HepG2 (cell line): ENCODE results near the gene SCYGR6. TPM values are rescaled to one million over a fixed set of nuclear protein-coding genes. Genes with fewer than 3 reads are reported as not detected.

Source experiments
- ATAC-seq: fragments of 200-7000 bp; cut with Tn5 transposase; 3 replicates; pipeline ENCODE4 v1.9.1; 2020; ENCODE audit warnings: mild to moderate bottlenecking, moderate library complexity
- BruUV-seq: library from RNA; stranded (reverse); fragments of 400-500 nt; replicated peaks from 2 replicates; lab custom pipeline; 2021; lab: Mats Ljungman, UMichigan
- CTCF ChIA-PET: fragments of 300-600 bp; formaldehyde crosslinking; extraction: SDS; loops from one replicate; lab custom pipeline; 2021; ENCODE audit warnings: low total read pairs, inconsistent platforms, low intra/inter-chr PET ratio; lab: Yijun Ruan, JAX
- POLR2A ChIA-PET: fragments of 350-600 bp; sonication (Branson Sonifier 250); formaldehyde crosslinking; loops from one replicate; lab custom pipeline; 2020; ENCODE audit warnings: antibody characterized with exemption, inconsistent platforms; lab: Yijun Ruan, JAX
- DNase-seq: peaks from one replicate; pipeline ENCODE4 v3.0.0-alpha.2; 2015; ENCODE audit warnings: low spot score
- FAIRE-seq: peaks from 3 replicates; lab custom pipeline; 2011; peaks lifted over from hg19 to GRCh38; lab: Jason Lieb, UNC
- H2AFZ ChIP-seq: one replicate; pipeline ENCODE4 v1.6.1; 2011; ENCODE audit warnings: low read length, inconsistent platforms
- H3K27ac ChIP-seq: fragments of 300-600 bp; 3 replicates; pipeline ENCODE4 v1.8.0; 2011; ENCODE audit warnings: mixed run types, mild to moderate bottlenecking, mixed read lengths, low read length, inconsistent platforms; ENCODE audit not compliant: insufficient read depth; ENCODE audit errors: extremely low read length
- H3K27me3 ChIP-seq, 2 experiments: fragments of 200-600 bp in 1 of 2; 2 replicates in 1 of 2; 3 replicates in 1 of 2; pipeline versions ENCODE4 v1.6.0 to v1.8.0; 2011; ENCODE audit warnings: low read length in 2 of 2, mild to moderate bottlenecking in 2 of 2, moderate library complexity in 2 of 2, inconsistent platforms in 1 of 2; ENCODE audit not compliant: insufficient read depth in 2 of 2, control insufficient read depth in 1 of 2
- H3K36me3 ChIP-seq, 2 experiments: fragments of 200-600 bp in 1 of 2; replicated peaks in 1 of 2; 2 replicates in 1 of 2; 3 replicates in 1 of 2; pipeline versions ENCODE4 v1.5.1 to v1.8.0; 2011; ENCODE audit warnings: low read length in 2 of 2, inconsistent platforms in 1 of 2; ENCODE audit not compliant: insufficient read depth in 2 of 2, control insufficient read depth in 1 of 2
- H3K4me1 ChIP-seq: 2 replicates; pipeline ENCODE4 v1.5.1; 2012; ENCODE audit warnings: low read length, inconsistent platforms; ENCODE audit not compliant: insufficient read depth
- H3K4me2 ChIP-seq: 2 replicates; pipeline ENCODE4 v1.6.0; 2011; ENCODE audit warnings: low read depth, low read length, inconsistent platforms
- H3K4me3 ChIP-seq, 3 experiments: fragments of 200-600 bp in 1 of 3; sonication (generic), shearing (Covaris generic) in 1 of 3; replicated peaks in 1 of 3; 2 replicates each; pipeline ENCODE4 v1.5.1; 2011 to 2016; ENCODE audit warnings: low read length in 3 of 3, inconsistent platforms in 2 of 3, low read depth in 2 of 3, mild to moderate bottlenecking in 2 of 3, control low read depth in 1 of 3, mixed read lengths in 1 of 3; ENCODE audit not compliant: insufficient read depth in 1 of 3
- H3K79me2 ChIP-seq: one replicate; pipeline ENCODE4 v1.6.1; 2011; ENCODE audit warnings: low read length, inconsistent platforms; ENCODE audit not compliant: insufficient read depth
- H3K9ac ChIP-seq: 2 replicates; pipeline ENCODE4 v1.6.0; 2011; ENCODE audit warnings: mild to moderate bottlenecking, low read depth, low read length, inconsistent platforms; ENCODE audit not compliant: insufficient read depth
- H3K9me3 ChIP-seq: 2 replicates; pipeline ENCODE4 v1.5.1; 2012; ENCODE audit warnings: mild to moderate bottlenecking, low read length
- H4K20me1 ChIP-seq: 2 replicates; pipeline ENCODE4 v1.6.0; 2011; ENCODE audit warnings: inconsistent platforms, mild to moderate bottlenecking, low read length, moderate library complexity; ENCODE audit not compliant: insufficient read depth
- MAFF ChIP-seq: IDR thresholded peaks from 2 replicates; pipeline ENCODE4 v1.6.1; 2011; ENCODE audit warnings: low read depth, low read length, improper control_type of control experiment
- SAFB2 ChIP-seq: sonication (generic); formaldehyde crosslinking; IDR thresholded peaks from 2 replicates; pipeline ENCODE4 v1.5.1; 2020; ENCODE audit warnings: missing genetic modification reagents, low read depth, mild to moderate bottlenecking, borderline replicate concordance
- ZNF660 ChIP-seq: sonication (generic); formaldehyde crosslinking; IDR thresholded peaks from 2 replicates; pipeline ENCODE4 v1.5.1; 2020; ENCODE audit warnings: mild to moderate bottlenecking, low read depth, missing genetic modification reagents, borderline replicate concordance
- WGBS: methylation state at CpG from one replicate; pipeline ENCODE4 v1.1.6; 2017; ENCODE audit warnings: low lambda C conversion rate; 5-methylcytosine and 5-hydroxymethylcytosine counted together
- in situ Hi-C: cut with HindIII; loops from 2 replicates; pipeline ENCODE4 v1.10.0; 2017; ENCODE audit warnings: low pct_unique_long_range_greater_than_20kb; ENCODE audit not compliant: extremely low pct_ligation_motif_present
- intact Hi-C: fragments of 100-400 bp; cut with micrococcal nuclease; formaldehyde crosslinking; loops from one replicate; pipeline ENCODE4 v1.10.0; 2022; ENCODE audit not compliant: unreplicated experiment
- polyA plus RNA-seq, 8 experiments: library from polyadenylated mRNA; depleted of rRNA in 3 of 8; stranded (reverse) in 7 of 8; unstranded in 1 of 8; fragments of >200 nt; fragmentation: Illumina TruSeq in 4 of 8; extraction: Trizol in 4 of 8; gene quantifications; 2 replicates each; pipeline versions ENCODE4 v1.2.1 to v1.2.3, GENCODE V29; 2011 to 2016; ENCODE audit warnings: low read depth in 4 of 8, missing spikeins in 1 of 8, mixed read lengths in 1 of 8; ENCODE audit not compliant: insufficient read depth in 1 of 8
- total RNA-seq, 5 experiments: library from RNA; depleted of rRNA; stranded (reverse); fragments of >200 nt; fragmentation: Illumina TruSeq; extraction: Trizol; gene quantifications; 2 replicates each; pipeline ENCODE4 v1.2.3, GENCODE V29; 2016; ENCODE audit warnings: low read depth in 1 of 5
- TF ChIP-seq, protein P1 (sequence below): sonication (generic); formaldehyde crosslinking; IDR thresholded peaks from 2 replicates; pipeline ENCODE4 v1.4.0; 2020; ENCODE audit warnings: missing genetic modification reagents

Gene SCYGR6
- total and polyA plus RNA-seq, 2 of the 13 experiments (the other 11 are each of a cell fraction or from before 2014, with no cell fraction given) = not detected

GRCh38 chr2:227717687-227718567, 6.6 kb downstream of the SCYGR6 start, which contains the start of gene SLC19A3 (continued):
- TF ChIP-seq MAFF = no peak
- TF ChIP-seq, protein P1, sequence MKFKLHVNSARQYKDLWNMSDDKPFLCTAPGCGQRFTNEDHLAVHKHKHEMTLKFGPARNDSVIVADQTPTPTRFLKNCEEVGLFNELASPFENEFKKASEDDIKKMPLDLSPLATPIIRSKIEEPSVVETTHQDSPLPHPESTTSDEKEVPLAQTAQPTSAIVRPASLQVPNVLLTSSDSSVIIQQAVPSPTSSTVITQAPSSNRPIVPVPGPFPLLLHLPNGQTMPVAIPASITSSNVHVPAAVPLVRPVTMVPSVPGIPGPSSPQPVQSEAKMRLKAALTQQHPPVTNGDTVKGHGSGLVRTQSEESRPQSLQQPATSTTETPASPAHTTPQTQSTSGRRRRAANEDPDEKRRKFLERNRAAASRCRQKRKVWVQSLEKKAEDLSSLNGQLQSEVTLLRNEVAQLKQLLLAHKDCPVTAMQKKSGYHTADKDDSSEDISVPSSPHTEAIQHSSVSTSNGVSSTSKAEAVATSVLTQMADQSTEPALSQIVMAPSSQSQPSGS (CRISPR knock-in tag) = no peak

- Histone ChIP-seq H3K9me3 (no peaks in the 10 kb centered on the region), H3K9ac (no peak overlapping the region), H2AFZ (no peak overlapping the region), H3K4me1 (peaks cover 22% of the 10 kb centered on the region), H3K4me3 (no peak overlapping the region), H3K27ac (no peak overlapping the region), H3K36me3 (no peaks in the 10 kb centered on the region), H3K4me2 (peak overlapping the region; percentile 16; the same call in 1 of the 2 replicates), H3K79me2 (no peaks in the 10 kb centered on the region), H3K27me3 (peaks cover 0 to 11% of the 10 kb centered on the region in 2 experiments; a peak in 3 of 5 replicates), H4K20me1 (no peaks in the 10 kb centered on the region)
- no peak for FAIRE-seq
- ChIA-PET POLR2A (no interaction called here), CTCF (no interaction called here)
- ATAC-seq = no peak
- TF ChIP-seq ZNF660 (CRISPR knock-in tag) (0 out of 2 replicates have a peak, but pooled peaks have one; percentile 53), SAFB2 (CRISPR knock-in tag) (no peak)
- intact Hi-C loops = no loop called here
- no TSS peak for BruUV-seq
- 86% methylated on average over 2 of the region's 2 CpGs for WGBS
- DNase-seq = no peak
- in situ Hi-C loops = no loop called here
Measured at GRCh38 chr2:227716501-227716900, 8.1 kb downstream of the SCYGR6 start.
